SK-N-SH (cell line): ENCODE measurements around the gene HOMER1.

Source experiments
- CTCF ChIP-seq: fragments of 200-600 bp; sonication (generic); IDR thresholded peaks from 2 replicates; pipeline ENCODE4 v1.6.1; 2017; ENCODE audit warnings: antibody characterized with exemption, mild to moderate bottlenecking, moderate library complexity
- EZH2phosphoT487 ChIP-seq: fragments of 200-600 bp; sonication (generic); IDR thresholded peaks from 2 replicates; pipeline ENCODE4 v1.6.1; 2017; ENCODE audit warnings: low read depth, mixed run types, mild to moderate bottlenecking, antibody characterized with exemption, moderate library complexity, borderline replicate concordance
- FOXM1 ChIP-seq: IDR thresholded peaks from 2 replicates; pipeline ENCODE4 v1.4.0; 2012; ENCODE audit warnings: low read depth, mild to moderate bottlenecking
- RAD21 ChIP-seq: IDR thresholded peaks from 2 replicates; pipeline ENCODE4 v1.6.1; 2012; ENCODE audit warnings: mild to moderate bottlenecking, low read length
- RFX5 ChIP-seq: IDR thresholded peaks from 2 replicates; pipeline ENCODE4 v1.6.1; 2012; ENCODE audit warnings: mild to moderate bottlenecking, improper control_type of control experiment, low read length
- YY1 ChIP-seq: IDR thresholded peaks from 2 replicates; pipeline ENCODE4 v1.4.0; 2012; ENCODE audit warnings: low read depth, mild to moderate bottlenecking
- TF ChIP-seq, protein P1 (sequence below): fragments of 150-350 bp; IDR thresholded peaks from 2 replicates; pipeline ENCODE4 v1.6.1; 2016; ENCODE audit warnings: mild to moderate bottlenecking, low read depth, low read length
- TF ChIP-seq, protein P2 (sequence below): IDR thresholded peaks from 2 replicates; pipeline ENCODE4 v1.4.0; 2012; ENCODE audit warnings: low read depth
- TF ChIP-seq, protein P3 (sequence below): IDR thresholded peaks from 2 replicates; pipeline ENCODE4 v1.4.0; 2012; ENCODE audit warnings: low read depth, borderline replicate concordance

GRCh38 chr5:79487251-79487650 is 26.7 kb downstream of the HOMER1 start:
- no peak for TF ChIP-seq CTCF
- TF ChIP-seq, protein P1, sequence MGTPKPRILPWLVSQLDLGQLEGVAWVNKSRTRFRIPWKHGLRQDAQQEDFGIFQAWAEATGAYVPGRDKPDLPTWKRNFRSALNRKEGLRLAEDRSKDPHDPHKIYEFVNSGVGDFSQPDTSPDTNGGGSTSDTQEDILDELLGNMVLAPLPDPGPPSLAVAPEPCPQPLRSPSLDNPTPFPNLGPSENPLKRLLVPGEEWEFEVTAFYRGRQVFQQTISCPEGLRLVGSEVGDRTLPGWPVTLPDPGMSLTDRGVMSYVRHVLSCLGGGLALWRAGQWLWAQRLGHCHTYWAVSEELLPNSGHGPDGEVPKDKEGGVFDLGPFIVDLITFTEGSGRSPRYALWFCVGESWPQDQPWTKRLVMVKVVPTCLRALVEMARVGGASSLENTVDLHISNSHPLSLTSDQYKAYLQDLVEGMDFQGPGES: no peak
- TF ChIP-seq EZH2phosphoT487: no peak
- TF ChIP-seq, protein P2, sequence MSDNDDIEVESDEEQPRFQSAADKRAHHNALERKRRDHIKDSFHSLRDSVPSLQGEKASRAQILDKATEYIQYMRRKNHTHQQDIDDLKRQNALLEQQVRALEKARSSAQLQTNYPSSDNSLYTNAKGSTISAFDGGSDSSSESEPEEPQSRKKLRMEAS: no peak
- TF ChIP-seq RFX5: no peak
- no peak for TF ChIP-seq RAD21
- TF ChIP-seq YY1: no peak
- TF ChIP-seq FOXM1: no peak
- TF ChIP-seq, protein P3, sequence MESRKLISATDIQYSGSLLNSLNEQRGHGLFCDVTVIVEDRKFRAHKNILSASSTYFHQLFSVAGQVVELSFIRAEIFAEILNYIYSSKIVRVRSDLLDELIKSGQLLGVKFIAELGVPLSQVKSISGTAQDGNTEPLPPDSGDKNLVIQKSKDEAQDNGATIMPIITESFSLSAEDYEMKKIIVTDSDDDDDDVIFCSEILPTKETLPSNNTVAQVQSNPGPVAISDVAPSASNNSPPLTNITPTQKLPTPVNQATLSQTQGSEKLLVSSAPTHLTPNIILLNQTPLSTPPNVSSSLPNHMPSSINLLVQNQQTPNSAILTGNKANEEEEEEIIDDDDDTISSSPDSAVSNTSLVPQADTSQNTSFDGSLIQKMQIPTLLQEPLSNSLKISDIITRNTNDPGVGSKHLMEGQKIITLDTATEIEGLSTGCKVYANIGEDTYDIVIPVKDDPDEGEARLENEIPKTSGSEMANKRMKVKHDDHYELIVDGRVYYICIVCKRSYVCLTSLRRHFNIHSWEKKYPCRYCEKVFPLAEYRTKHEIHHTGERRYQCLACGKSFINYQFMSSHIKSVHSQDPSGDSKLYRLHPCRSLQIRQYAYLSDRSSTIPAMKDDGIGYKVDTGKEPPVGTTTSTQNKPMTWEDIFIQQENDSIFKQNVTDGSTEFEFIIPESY: no peak
